GM12878 (cell line): ENCODE results near the gene GARNL3.

Source experiments
- BCL11A ChIP-seq: IDR thresholded peaks from 2 replicates; pipeline ENCODE4 v1.6.1; 2011; ENCODE audit warnings: low read depth, low read length
- DPF2 ChIP-seq: fragments of 450-650 bp; IDR thresholded peaks from 2 replicates; pipeline ENCODE4 v1.6.1; 2017; ENCODE audit warnings: mild to moderate bottlenecking
- EGR1 ChIP-seq, 2 experiments: IDR thresholded peaks; 1 replicate in 1 of 2; 2 replicates in 1 of 2; pipeline ENCODE4 v1.6.1; 2011 to 2012; ENCODE audit warnings: low read depth in 2 of 2, low read length in 2 of 2, borderline replicate concordance in 1 of 2, mild to moderate bottlenecking in 1 of 2, moderate library complexity in 1 of 2
- ELK1 ChIP-seq: IDR thresholded peaks from 2 replicates; pipeline ENCODE4 v1.6.1; 2012; ENCODE audit warnings: low read depth, low read length, improper control_type of control experiment
- ESRRA ChIP-seq: IDR thresholded peaks from 2 replicates; pipeline ENCODE4 v1.6.1; 2012; ENCODE audit warnings: mild to moderate bottlenecking, low read length, improper control_type of control experiment
- EZH2 ChIP-seq: IDR thresholded peaks from 2 replicates; pipeline ENCODE4 v1.6.1; 2012; ENCODE audit warnings: low read depth, mild to moderate bottlenecking, control low read depth, inconsistent platforms, low read length, borderline replicate concordance; ENCODE audit not compliant: control insufficient read depth
- NR2C2 ChIP-seq: IDR thresholded peaks from 2 replicates; pipeline ENCODE4 v1.6.1; 2011; ENCODE audit warnings: borderline replicate concordance, low read depth; ENCODE audit not compliant: control insufficient read depth, insufficient read length
- POLR2A ChIP-seq: IDR thresholded peaks from 2 replicates; pipeline ENCODE4 v1.6.1; 2011; ENCODE audit warnings: low read depth, mild to moderate bottlenecking, low read length
- RAD51 ChIP-seq: fragments of 450-650 bp; IDR thresholded peaks from 2 replicates; pipeline ENCODE4 v1.6.1; 2016; ENCODE audit warnings: moderate library complexity, mild to moderate bottlenecking, inconsistent platforms
- ZNF274 ChIP-seq: IDR thresholded peaks from one replicate; pipeline ENCODE4 v1.8.0; 2011; ENCODE audit not compliant: insufficient read length, insufficient read depth
- ZZZ3 ChIP-seq: IDR thresholded peaks from 2 replicates; pipeline ENCODE4 v1.6.1; 2011; ENCODE audit warnings: low read depth; ENCODE audit not compliant: control insufficient read depth, insufficient read length
- TF ChIP-seq, protein P1 (sequence below): IDR thresholded peaks from 2 replicates; pipeline ENCODE4 v1.6.1; 2012; ENCODE audit warnings: low read depth, low read length, improper control_type of control experiment
- TF ChIP-seq, protein P2 (sequence below), 3 experiments: IDR thresholded peaks in 2 of 3; conservative IDR thresholded peaks in 1 of 3; 2 replicates each; pipeline ENCODE4 v1.5.1; 2011; ENCODE audit warnings: low read depth in 3 of 3, low read length in 3 of 3, mild to moderate bottlenecking in 3 of 3, control low read depth in 2 of 3, moderate library complexity in 2 of 3, inconsistent platforms in 1 of 3, mixed read lengths in 1 of 3; ENCODE audit not compliant: control insufficient read depth in 2 of 3, insufficient read depth in 1 of 3; ENCODE audit errors: extremely low read depth in 1 of 3
- TF ChIP-seq, protein P3 (sequence below): fragments of 450-650 bp; IDR thresholded peaks from 2 replicates; pipeline ENCODE4 v1.6.1; 2014; ENCODE audit warnings: mild to moderate bottlenecking

- no peak for TF ChIP-seq DPF2
- no peak for TF ChIP-seq EZH2
- no peak for TF ChIP-seq BCL11A
- no peak for TF ChIP-seq NR2C2
- TF ChIP-seq ZZZ3 = no peak
- TF ChIP-seq, protein P1, sequence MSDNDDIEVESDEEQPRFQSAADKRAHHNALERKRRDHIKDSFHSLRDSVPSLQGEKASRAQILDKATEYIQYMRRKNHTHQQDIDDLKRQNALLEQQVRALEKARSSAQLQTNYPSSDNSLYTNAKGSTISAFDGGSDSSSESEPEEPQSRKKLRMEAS = no peak
- TF ChIP-seq, protein P2, sequence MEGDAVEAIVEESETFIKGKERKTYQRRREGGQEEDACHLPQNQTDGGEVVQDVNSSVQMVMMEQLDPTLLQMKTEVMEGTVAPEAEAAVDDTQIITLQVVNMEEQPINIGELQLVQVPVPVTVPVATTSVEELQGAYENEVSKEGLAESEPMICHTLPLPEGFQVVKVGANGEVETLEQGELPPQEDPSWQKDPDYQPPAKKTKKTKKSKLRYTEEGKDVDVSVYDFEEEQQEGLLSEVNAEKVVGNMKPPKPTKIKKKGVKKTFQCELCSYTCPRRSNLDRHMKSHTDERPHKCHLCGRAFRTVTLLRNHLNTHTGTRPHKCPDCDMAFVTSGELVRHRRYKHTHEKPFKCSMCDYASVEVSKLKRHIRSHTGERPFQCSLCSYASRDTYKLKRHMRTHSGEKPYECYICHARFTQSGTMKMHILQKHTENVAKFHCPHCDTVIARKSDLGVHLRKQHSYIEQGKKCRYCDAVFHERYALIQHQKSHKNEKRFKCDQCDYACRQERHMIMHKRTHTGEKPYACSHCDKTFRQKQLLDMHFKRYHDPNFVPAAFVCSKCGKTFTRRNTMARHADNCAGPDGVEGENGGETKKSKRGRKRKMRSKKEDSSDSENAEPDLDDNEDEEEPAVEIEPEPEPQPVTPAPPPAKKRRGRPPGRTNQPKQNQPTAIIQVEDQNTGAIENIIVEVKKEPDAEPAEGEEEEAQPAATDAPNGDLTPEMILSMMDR (IDR thresholded peaks at IDR 0.05 in 2 of 3, conservative IDR thresholded peaks at IDR 0.05 in 1 of 3; ENCODE audit: control insufficient read depth in 2 of 3, extremely low read depth in 1 of 3, insufficient read depth in 1 of 3, low read depth in 3 of 3, low read length in 3 of 3) = no peak
- no peak for TF ChIP-seq ZNF274
- TF ChIP-seq POLR2A = no peak
- TF ChIP-seq EGR1 (IDR thresholded peaks at IDR 0.05; ENCODE audit: borderline replicate concordance in 1 of 2, low read depth in 2 of 2, low read length in 2 of 2) = no peak
- TF ChIP-seq RAD51 = no peak
- TF ChIP-seq ESRRA = no peak
- TF ChIP-seq, protein P3, sequence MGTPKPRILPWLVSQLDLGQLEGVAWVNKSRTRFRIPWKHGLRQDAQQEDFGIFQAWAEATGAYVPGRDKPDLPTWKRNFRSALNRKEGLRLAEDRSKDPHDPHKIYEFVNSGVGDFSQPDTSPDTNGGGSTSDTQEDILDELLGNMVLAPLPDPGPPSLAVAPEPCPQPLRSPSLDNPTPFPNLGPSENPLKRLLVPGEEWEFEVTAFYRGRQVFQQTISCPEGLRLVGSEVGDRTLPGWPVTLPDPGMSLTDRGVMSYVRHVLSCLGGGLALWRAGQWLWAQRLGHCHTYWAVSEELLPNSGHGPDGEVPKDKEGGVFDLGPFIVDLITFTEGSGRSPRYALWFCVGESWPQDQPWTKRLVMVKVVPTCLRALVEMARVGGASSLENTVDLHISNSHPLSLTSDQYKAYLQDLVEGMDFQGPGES = no peak
- no peak for TF ChIP-seq ELK1
These were observed 45.1 kb downstream of the GARNL3 start for GRCh38 chr9:127309715-127310114.
